IMR-90 (cell line): ENCODE results near the gene ATP10A. TPM values are rescaled to one million over a fixed set of nuclear protein-coding genes. Genes with fewer than 3 reads are reported as not detected.

Experiments
- ATAC-seq: fragments of 200-7000 bp; cut with Tn5 transposase; 2 replicates; pipeline ENCODE4 v1.9.1; 2020; ENCODE audit warnings: low read depth, mild to moderate bottlenecking, moderate library complexity
- BruUV-seq: library from RNA; stranded (reverse); fragments of 400-500 nt; replicated peaks from 2 replicates; lab custom pipeline; 2021; lab: Mats Ljungman, UMichigan
- CTCF ChIA-PET: fragments of 300-600 bp; formaldehyde crosslinking; extraction: SDS; loops from one replicate; lab custom pipeline; 2021; ENCODE audit warnings: antibody characterized with exemption; lab: Yijun Ruan, JAX
- POLR2A ChIA-PET: fragments of 300-600 bp; sonication (Branson Sonifier 250); formaldehyde crosslinking; loops from one replicate; lab custom pipeline; 2022; ENCODE audit warnings: antibody characterized with exemption; ENCODE audit not compliant: unreplicated experiment; lab: Charles Lee
- DNase-seq: peaks from one replicate; pipeline ENCODE4 v3.0.0; 2013
- H2AFZ ChIP-seq: replicated peaks from 2 replicates; pipeline ENCODE3; 2013; ENCODE audit warnings: low read length, mild to moderate bottlenecking; ENCODE audit not compliant: poor library complexity
- H2AK5ac ChIP-seq: 2 replicates; pipeline ENCODE4 v1.6.1; 2013; ENCODE audit warnings: low read depth, low read length, inconsistent platforms
- H2AK9ac ChIP-seq: replicated peaks from 2 replicates; pipeline ENCODE3; 2013; ENCODE audit warnings: mild to moderate bottlenecking, low read depth, low read length, moderate library complexity; ENCODE audit not compliant: poor library complexity
- H2BK120ac ChIP-seq: 2 replicates; pipeline ENCODE4 v1.6.1; 2013; ENCODE audit warnings: low read depth, low read length, inconsistent platforms
- H2BK15ac ChIP-seq: 3 replicates; pipeline ENCODE4 v1.6.1; 2013; ENCODE audit warnings: low read depth, low read length, inconsistent platforms
- H2BK20ac ChIP-seq: 2 replicates; pipeline ENCODE4 v1.6.1; 2013; ENCODE audit warnings: low read depth, mild to moderate bottlenecking, inconsistent platforms, low read length, moderate library complexity
- H2BK5ac ChIP-seq: 2 replicates; pipeline ENCODE4 v1.6.1; 2013; ENCODE audit warnings: mild to moderate bottlenecking, low read depth, low read length, inconsistent platforms; ENCODE audit not compliant: poor library complexity, severe bottlenecking
- H3K14ac ChIP-seq: replicated peaks from 2 replicates; pipeline ENCODE4 v1.6.1; 2013; ENCODE audit warnings: low read depth, low read length, inconsistent platforms
- H3K18ac ChIP-seq: 2 replicates; pipeline ENCODE4 v1.6.1; 2013; ENCODE audit warnings: low read depth, low read length, control low read depth
- H3K23ac ChIP-seq: 2 replicates; pipeline ENCODE4 v1.6.1; 2013; ENCODE audit warnings: low read depth, low read length, inconsistent platforms
- H3K27ac ChIP-seq: 2 replicates; pipeline ENCODE4 v1.5.1; 2013; ENCODE audit warnings: mild to moderate bottlenecking, control low read depth, low read length; ENCODE audit not compliant: insufficient read depth
- H3K27me3 ChIP-seq: 2 replicates; pipeline ENCODE4 v1.6.1; 2013; ENCODE audit warnings: low read length; ENCODE audit not compliant: control insufficient read depth, insufficient read depth
- H3K36me3 ChIP-seq: 2 replicates; pipeline ENCODE4 v1.6.1; 2013; ENCODE audit warnings: low read length, mixed read lengths; ENCODE audit not compliant: control insufficient read depth, insufficient read depth
- H3K4ac ChIP-seq: 2 replicates; pipeline ENCODE4 v1.6.1; 2013; ENCODE audit warnings: low read depth, low read length, inconsistent platforms
- H3K4me1 ChIP-seq: 2 replicates; pipeline ENCODE4 v1.6.1; 2013; ENCODE audit warnings: low read length, mixed read lengths; ENCODE audit not compliant: control insufficient read depth, insufficient read depth
- H3K4me2 ChIP-seq: 2 replicates; pipeline ENCODE4 v1.6.1; 2013; ENCODE audit warnings: low read depth, mild to moderate bottlenecking, control low read depth, low read length, moderate library complexity
- H3K4me3 ChIP-seq: 2 replicates; pipeline ENCODE4 v1.5.1; 2013; ENCODE audit warnings: low read depth, mild to moderate bottlenecking, control low read depth, low read length, moderate library complexity; ENCODE audit not compliant: insufficient read depth
- H3K56ac ChIP-seq: 2 replicates; pipeline ENCODE4 v1.6.1; 2013; ENCODE audit warnings: low read length, inconsistent platforms; ENCODE audit not compliant: insufficient read depth; ENCODE audit errors: extremely low read depth
- H3K79me1 ChIP-seq, 2 experiments: 2 replicates each; pipeline ENCODE4 v1.6.1; 2013; ENCODE audit warnings: low read length in 2 of 2, inconsistent platforms in 1 of 2, low read depth in 1 of 2
- H3K9ac ChIP-seq: 2 replicates; pipeline ENCODE4 v1.6.1; 2013; ENCODE audit warnings: low read depth, low read length, control low read depth
- H3K9me1 ChIP-seq: 2 replicates; pipeline ENCODE4 v1.6.1; 2013; ENCODE audit warnings: low read length, inconsistent platforms; ENCODE audit not compliant: insufficient read depth
- H3K9me3 ChIP-seq: 2 replicates; pipeline ENCODE4 v1.6.1; 2013; ENCODE audit warnings: low read length; ENCODE audit not compliant: control insufficient read depth, insufficient read depth
- H4K20me1 ChIP-seq: 2 replicates; pipeline ENCODE4 v1.6.1; 2013; ENCODE audit warnings: low read length, inconsistent platforms; ENCODE audit not compliant: insufficient read depth
- H4K5ac ChIP-seq: 2 replicates; pipeline ENCODE4 v1.6.1; 2013; ENCODE audit warnings: mild to moderate bottlenecking, low read depth, low read length, control low read depth
- H4K8ac ChIP-seq, 2 experiments: 2 replicates each; pipeline ENCODE4 v1.6.1; 2013; ENCODE audit warnings: low read depth in 2 of 2, low read length in 2 of 2, control low read depth in 1 of 2, inconsistent platforms in 1 of 2
- H4K91ac ChIP-seq: 2 replicates; pipeline ENCODE4 v1.6.1; 2013; ENCODE audit warnings: low read depth, low read length, inconsistent platforms; ENCODE audit not compliant: insufficient read depth
- BHLHE40 ChIP-seq: fragments of 150-350 bp; IDR thresholded peaks from 2 replicates; pipeline ENCODE4 v1.6.1; 2016; ENCODE audit warnings: mild to moderate bottlenecking, low read depth, low read length
- CTCF ChIP-seq: conservative IDR thresholded peaks from 2 replicates; pipeline ENCODE4 v1.5.1; 2012; ENCODE audit warnings: mild to moderate bottlenecking, low read depth, low read length, improper control_type of control experiment
- WGBS, 2 experiments: methylation state at CpG; one replicate each; pipeline versions ENCODE4 v1.1.5 to v1.1.7; 2013; ENCODE audit warnings: missing lambda C conversion rate in 2 of 2; ENCODE audit not compliant: insufficient read length in 1 of 2; ENCODE audit errors: extremely low coverage in 2 of 2; 5-methylcytosine and 5-hydroxymethylcytosine counted together
- dilution Hi-C: fragments of 300-500 bp; cut with HindIII; formaldehyde crosslinking; loops from one replicate; pipeline ENCODE4 v1.14.3; 2018; ENCODE audit warnings: low sequenced_read_pairs; ENCODE audit not compliant: unreplicated experiment
- in situ Hi-C: fragments of 300-500 bp; cut with MboI; formaldehyde crosslinking; loops from 3 replicates; pipeline ENCODE4 v1.14.3; 2019; ENCODE audit warnings: low sequenced_read_pairs, inconsistent platforms, mixed read lengths
- intact Hi-C: fragments of 100-400 bp; cut with micrococcal nuclease; formaldehyde crosslinking; loops from 2 replicates; pipeline ENCODE4 v1.10.0; 2022
- polyA plus RNA-seq, 3 experiments: library from polyadenylated mRNA; depleted of rRNA; stranded (reverse); fragments of >200 nt; gene quantifications; 2 replicates each; pipeline ENCODE4 v1.2.3, GENCODE V29; 2012; ENCODE audit warnings: low replicate concordance in 1 of 3
- total RNA-seq: library from RNA; depleted of rRNA; stranded (reverse); fragments of >200 nt; gene quantifications from 2 replicates; pipeline ENCODE4 v1.2.3, GENCODE V29; 2012

Gene ATP10A
- total and polyA plus RNA-seq, 2 of the 4 experiments (the other 2 are of a cell fraction) = 13.8 to 16.0 TPM

- no peak overlapping the region for H2BK5ac ChIP-seq
- ChIA-PET POLR2A (no interaction called here), CTCF (no interaction called here)
- H3K56ac ChIP-seq = no peak overlapping the region
- H3K4me2 ChIP-seq = no peak overlapping the region
- no peak overlapping the region for H3K27ac ChIP-seq
- in situ Hi-C loops = no loop called here
- H3K4ac ChIP-seq = 0 out of 2 replicates have a peak overlapping the region, but pooled peaks have one; percentile 24
- H3K18ac ChIP-seq = no peak overlapping the region
- peak overlapping the region; percentile 54; the same call in 1 of the 2 replicates for H2AK5ac ChIP-seq
- TF ChIP-seq BHLHE40 = no peak
- no peak for TF ChIP-seq CTCF
- no peak overlapping the region for H3K4me3 ChIP-seq
- H3K36me3 ChIP-seq = no peaks in the 10 kb centered on the region
- H3K9ac ChIP-seq = no peak overlapping the region
- H2BK120ac ChIP-seq = peak overlapping the region; percentile 87; the same call in 1 of the 2 replicates
- H4K20me1 ChIP-seq = peaks cover 3% of the 10 kb centered on the region; the same call in 1 of the 2 replicates
- 0 out of 2 replicates have a peak overlapping the region, but pooled peaks have one; percentile 64 for H2BK20ac ChIP-seq
- ATAC-seq (no peak), DNase-seq (peak; percentile 66)
- no peaks in the 10 kb centered on the region for H3K9me3 ChIP-seq
- no peak overlapping the region for H4K91ac ChIP-seq
- WGBS, 2 experiments = 100% methylated on average over 1 of the region's 3 CpGs; no CpG with 5 or more reads in 1 of the 2 experiments
- H3K9me1 ChIP-seq = peaks cover 13% of the 10 kb centered on the region
- H3K27me3 ChIP-seq = no peaks in the 10 kb centered on the region
- dilution Hi-C loops = no loop called here
- peak overlapping the region; percentile 77 for H2AK9ac ChIP-seq
- no TSS peak for BruUV-seq
- peaks cover 14% of the 10 kb centered on the region for H3K4me1 ChIP-seq
- peaks cover 11 to 43% of the 10 kb centered on the region in 2 experiments; a peak in 3 of 4 replicates for H3K79me1 ChIP-seq
- peak overlapping the region; percentile 19; the same call in 1 of the 2 replicates for H3K14ac ChIP-seq
- intact Hi-C loops = loop anchor here (5.0 kb wide), 3 partner anchors 67 to 173 kb away; no protein-coding TSS in a partner anchor
- peak overlapping the region; percentile 5 for H2AFZ ChIP-seq
- no peak overlapping the region; the same call in 1 of the 2 replicates for H3K23ac ChIP-seq
- peak overlapping the region; percentile 36; the same call in 1 of the 3 replicates for H2BK15ac ChIP-seq
- H4K8ac ChIP-seq = no peak overlapping the region
- H4K5ac ChIP-seq = no peak overlapping the region
Measured at GRCh38 chr15:25864966-25865365, 1.8 kb upstream of the ATP10A start.
